Measurements from ENCODE around the gene RHCE.

DNA sequence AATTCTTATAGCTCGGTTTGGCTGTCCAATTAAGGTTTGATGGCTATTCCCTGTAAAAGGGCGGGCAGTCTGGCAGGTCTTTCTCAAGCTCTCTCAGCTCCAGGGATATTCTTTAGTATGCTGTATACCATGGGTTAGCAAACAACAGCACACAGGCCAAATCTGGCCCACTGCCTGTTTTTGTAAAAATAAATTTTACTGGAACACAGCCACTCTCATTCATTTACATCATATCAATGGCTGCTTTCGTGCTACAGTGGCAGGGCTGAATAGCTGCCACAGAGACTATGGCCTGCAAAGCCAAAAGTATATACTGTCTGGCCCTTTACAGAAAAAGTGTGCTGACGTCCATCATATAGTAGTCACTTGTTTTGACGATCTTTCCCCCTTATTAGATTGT lies 42.1 kb upstream of the RHCE start:
- no peak for TF ChIP-seq POLR2A (IDR thresholded peaks at IDR 0.05; ENCODE audit: low read length)
- TF ChIP-seq GATA1 (IDR thresholded peaks at IDR 0.05; ENCODE audit: low read depth, low read length) = no peak
